ENCODE data around the gene CRADD. TPM values are rescaled to one million over a fixed set of nuclear protein-coding genes. Genes with fewer than 3 reads are reported as not detected.
A peak's percentile ranks its signal among the peaks of the same experiment; 100 is the strongest.

Gene CRADD
- total RNA-seq, 4 donors from 2014 or later, result 19.4 to 28.7 (median 22.6) TPM

DNA sequence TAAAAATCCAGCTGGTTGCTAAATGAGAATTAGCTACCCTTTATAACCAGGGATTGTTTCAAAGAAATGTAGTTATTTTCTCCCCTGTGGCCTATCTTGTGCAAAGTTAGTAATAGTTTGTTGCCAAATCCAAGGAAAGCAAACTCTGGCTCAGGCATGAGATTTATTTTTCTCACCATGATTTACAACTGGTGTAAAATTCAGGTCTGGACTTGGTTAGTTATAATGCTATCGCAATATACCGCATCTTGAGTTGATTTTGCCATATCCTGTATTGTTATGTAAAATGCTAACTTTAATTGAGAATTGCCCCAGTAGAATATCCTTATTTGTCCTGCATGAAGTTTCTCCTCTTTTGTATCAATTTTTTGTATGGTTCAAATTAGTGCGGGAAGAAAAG is 135.5 kb downstream of the CRADD start:
- TF ChIP-seq, protein P1, sequence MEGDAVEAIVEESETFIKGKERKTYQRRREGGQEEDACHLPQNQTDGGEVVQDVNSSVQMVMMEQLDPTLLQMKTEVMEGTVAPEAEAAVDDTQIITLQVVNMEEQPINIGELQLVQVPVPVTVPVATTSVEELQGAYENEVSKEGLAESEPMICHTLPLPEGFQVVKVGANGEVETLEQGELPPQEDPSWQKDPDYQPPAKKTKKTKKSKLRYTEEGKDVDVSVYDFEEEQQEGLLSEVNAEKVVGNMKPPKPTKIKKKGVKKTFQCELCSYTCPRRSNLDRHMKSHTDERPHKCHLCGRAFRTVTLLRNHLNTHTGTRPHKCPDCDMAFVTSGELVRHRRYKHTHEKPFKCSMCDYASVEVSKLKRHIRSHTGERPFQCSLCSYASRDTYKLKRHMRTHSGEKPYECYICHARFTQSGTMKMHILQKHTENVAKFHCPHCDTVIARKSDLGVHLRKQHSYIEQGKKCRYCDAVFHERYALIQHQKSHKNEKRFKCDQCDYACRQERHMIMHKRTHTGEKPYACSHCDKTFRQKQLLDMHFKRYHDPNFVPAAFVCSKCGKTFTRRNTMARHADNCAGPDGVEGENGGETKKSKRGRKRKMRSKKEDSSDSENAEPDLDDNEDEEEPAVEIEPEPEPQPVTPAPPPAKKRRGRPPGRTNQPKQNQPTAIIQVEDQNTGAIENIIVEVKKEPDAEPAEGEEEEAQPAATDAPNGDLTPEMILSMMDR (IDR thresholded peaks at IDR 0.05 in 4 of 5, conservative IDR thresholded peaks at IDR 0.05 in 1 of 5), result no peak
- no peak for TF ChIP-seq POLR2A (IDR thresholded peaks at IDR 0.05)
- no peaks in the 10 kb centered on the region for H3K36me3 ChIP-seq
- no peak overlapping the region for H3K4me3 ChIP-seq
- no peaks in the 10 kb centered on the region for H3K9me3 ChIP-seq
- peaks cover 30 to 53% of the 10 kb centered on the region in 2 donors for H3K4me1 ChIP-seq
- H3K27ac ChIP-seq, result peak overlapping the region; percentile 90 to 97 (median 96)
- in situ Hi-C loops (cut with MboI; ENCODE audit: low sequenced_read_pairs in 4 of 4) (loop anchor here in 1 of 4 donors (10.0 kb wide), 1 partner anchor 82 kb away; no protein-coding TSS in a partner anchor), intact Hi-C loops (cut with DNase I; ENCODE audit: low total_unique reads) (loop anchor here (5.0 kb wide), 2 partner anchors 160 to 885 kb away; partner anchors contain the start of gene EEA1)
- ATAC-seq (no peak), DNase-seq (no peak)
- no peaks in the 10 kb centered on the region for H3K27me3 ChIP-seq

DNA sequence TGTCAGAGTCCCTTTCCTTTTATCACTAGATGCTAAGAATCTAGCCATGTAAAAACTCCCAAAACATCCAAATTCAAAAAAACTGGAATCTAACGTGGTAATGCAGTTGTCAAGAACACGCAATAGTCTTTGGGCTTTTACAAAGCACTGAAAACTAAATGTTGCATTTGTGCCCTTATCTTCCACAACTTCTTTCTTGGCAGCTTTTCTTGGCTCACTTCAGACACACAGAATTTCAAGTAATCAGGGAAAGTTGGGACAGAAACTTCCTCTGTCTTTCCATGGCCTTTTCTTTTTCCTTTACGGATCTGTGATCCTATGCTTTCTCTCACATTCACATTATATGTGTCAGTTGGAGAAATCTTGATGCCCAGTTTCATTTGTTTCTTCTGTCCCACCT is 136.0 kb downstream of the CRADD start:
- peaks cover 30 to 53% of the 10 kb centered on the region in 2 donors for H3K4me1 ChIP-seq
- intact Hi-C loops (cut with DNase I; ENCODE audit: low total_unique reads), result loop anchor here (5.0 kb wide), 2 partner anchors 159 to 886 kb away; partner anchors contain the start of gene EEA1
- ATAC-seq (no peak), DNase-seq (no peak)
- no peaks in the 10 kb centered on the region for H3K9me3 ChIP-seq
- H3K27me3 ChIP-seq, result no peaks in the 10 kb centered on the region
- no peak for TF ChIP-seq POLR2A (IDR thresholded peaks at IDR 0.05)
- TF ChIP-seq, protein P1 (IDR thresholded peaks at IDR 0.05 in 4 of 5, conservative IDR thresholded peaks at IDR 0.05 in 1 of 5), result no peak
- H3K4me3 ChIP-seq, result peak overlapping the region in 1 of 4 donors; percentile 45
- in situ Hi-C loops (cut with MboI; ENCODE audit: low sequenced_read_pairs in 4 of 4), result loop anchor here in 1 of 4 donors (10.0 kb wide), 1 partner anchor 82 kb away; no protein-coding TSS in a partner anchor
- no peaks in the 10 kb centered on the region for H3K36me3 ChIP-seq
- H3K27ac ChIP-seq, result peak overlapping the region; percentile 90 to 97 (median 96)

DNA sequence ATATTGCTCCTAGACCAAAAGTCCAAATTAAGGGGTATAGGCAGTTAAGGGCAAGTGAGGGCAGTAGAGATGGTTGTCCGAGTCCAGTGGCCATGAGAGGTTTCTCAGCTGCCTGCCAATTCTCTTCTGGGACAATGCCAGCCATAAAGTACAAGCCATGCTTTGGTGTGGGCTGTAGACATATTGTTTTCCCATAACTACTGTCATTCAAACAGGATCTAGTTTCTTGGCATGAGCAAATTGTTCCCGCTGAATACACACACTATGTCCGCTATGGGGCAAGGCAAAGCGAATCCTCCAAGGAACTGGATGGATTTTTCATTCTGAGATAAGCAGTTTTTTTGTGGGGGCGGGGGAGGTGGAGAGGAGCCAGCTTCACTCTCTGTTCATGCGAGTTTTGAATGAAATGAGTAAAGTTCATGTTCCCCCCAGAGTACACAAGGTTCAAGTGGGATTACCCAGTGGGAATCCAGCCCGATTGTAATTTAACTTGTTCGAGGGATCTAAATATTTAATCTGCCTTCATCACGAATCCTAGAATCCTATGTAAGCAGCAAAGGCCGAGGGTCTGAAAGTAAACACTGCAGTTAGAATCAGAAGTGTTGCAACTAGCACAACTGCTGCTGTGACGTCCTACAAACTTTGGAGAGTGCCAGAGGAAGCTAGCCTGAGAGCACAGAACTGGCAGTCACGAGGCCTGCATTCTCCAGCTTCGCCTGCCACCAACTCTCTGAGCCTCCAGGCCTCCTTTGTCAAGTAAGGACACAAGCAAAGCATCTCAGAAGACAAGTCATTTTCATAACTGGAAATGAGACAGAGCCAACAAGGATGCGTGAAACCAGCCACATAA is 137.0 kb downstream of the CRADD start:
- H3K27ac ChIP-seq, result peak overlapping the region; percentile 90 to 97 (median 96)
- TF ChIP-seq, protein P1 (IDR thresholded peaks at IDR 0.05 in 4 of 5, conservative IDR thresholded peaks at IDR 0.05 in 1 of 5), result peak in 4 of 5 experiments; percentile 12 to 22 (median 16)
- TF ChIP-seq POLR2A (IDR thresholded peaks at IDR 0.05), result peak in 1 of 2 donors; percentile 27
- no peaks in the 10 kb centered on the region for H3K27me3 ChIP-seq
- ATAC-seq, result peak; percentile 93 to 96
- intact Hi-C loops (cut with DNase I; ENCODE audit: low total_unique reads), result loop anchor here (1.0 to 5.0 kb wide), 5 partner anchors 30 to 887 kb away; partner anchors contain the start of gene EEA1
- peak; percentile 95 for DNase-seq
- peaks cover 30 to 63% of the 10 kb centered on the region in 2 donors for H3K4me1 ChIP-seq
- in situ Hi-C loops (cut with MboI; ENCODE audit: low sequenced_read_pairs in 4 of 4), result loop anchor here in 1 of 4 donors (10.0 kb wide), 1 partner anchor 81 kb away; no protein-coding TSS in a partner anchor
- no peaks in the 10 kb centered on the region for H3K9me3 ChIP-seq
- H3K4me3 ChIP-seq, result peak overlapping the region; percentile 39 to 45 (median 42)
- no peaks in the 10 kb centered on the region for H3K36me3 ChIP-seq

DNA sequence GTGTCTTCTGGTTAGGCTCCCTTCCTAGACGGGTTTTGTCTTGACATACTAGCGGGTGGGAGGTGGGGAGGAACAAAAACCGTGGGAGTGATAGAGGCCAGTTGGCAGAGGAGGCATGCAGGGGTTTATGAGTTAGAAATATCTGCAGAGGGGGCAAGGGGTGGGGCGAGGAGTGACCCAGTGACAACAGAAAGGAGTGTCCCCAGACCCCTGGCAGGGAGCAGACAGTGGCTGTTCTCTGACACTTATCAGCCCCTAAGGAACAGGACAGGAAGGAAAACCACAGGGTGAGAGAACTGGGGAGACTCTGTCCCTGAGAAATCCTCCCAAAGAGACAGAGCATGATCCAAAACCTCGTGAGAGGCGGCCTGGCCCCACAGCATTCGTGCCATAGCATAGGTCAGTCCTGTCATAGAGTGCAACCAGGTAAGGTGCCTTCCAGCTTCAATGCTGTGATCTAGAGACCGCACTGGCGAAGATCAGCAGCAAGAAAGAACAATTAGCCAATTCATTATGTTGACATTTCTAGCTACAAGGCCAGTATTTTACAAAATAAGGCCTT is 141.4 kb downstream of the CRADD start:
- DNase-seq (no peak), ATAC-seq (no peak)
- peak overlapping the region; percentile 27 to 68 (median 39) for H3K27ac ChIP-seq
- H3K4me3 ChIP-seq, result no peak overlapping the region
- intact Hi-C loops (cut with DNase I; ENCODE audit: low total_unique reads) (loop anchor here (5.0 kb wide), 1 partner anchor 124 kb away; no protein-coding TSS in a partner anchor), in situ Hi-C loops (cut with MboI; ENCODE audit: low sequenced_read_pairs in 4 of 4) (loop anchor here in 1 of 4 donors (10.0 kb wide), 1 partner anchor 76 kb away; no protein-coding TSS in a partner anchor)
- no peaks in the 10 kb centered on the region for H3K9me3 ChIP-seq
- H3K36me3 ChIP-seq, result no peaks in the 10 kb centered on the region
- no peaks in the 10 kb centered on the region for H3K27me3 ChIP-seq
- H3K4me1 ChIP-seq, result peaks cover 18 to 39% of the 10 kb centered on the region in 2 donors
- no peak for TF ChIP-seq POLR2A (IDR thresholded peaks at IDR 0.05)
- TF ChIP-seq, protein P1 (IDR thresholded peaks at IDR 0.05 in 4 of 5, conservative IDR thresholded peaks at IDR 0.05 in 1 of 5), result no peak

Measured in gastrocnemius medialis (tissue), 4 donors.